Measurements from ENCODE around the gene ZFAND3. TPM values are rescaled to one million over a fixed set of nuclear protein-coding genes. Genes with fewer than 3 reads are reported as not detected.

The ZFAND3 gene
- polyA plus RNA-seq, 1 donor (not counting 4 experiments of a cell fraction or from before 2014, with no cell fraction given) = 19.6 TPM

GRCh38 chr6:37876843-37877242, 57.3 kb downstream of the ZFAND3 start:
- H4K20me1 ChIP-seq (ENCODE audit: control insufficient read depth, extremely low read depth, insufficient read depth, low read length) = peaks cover 17% of the 10 kb centered on the region

DNA sequence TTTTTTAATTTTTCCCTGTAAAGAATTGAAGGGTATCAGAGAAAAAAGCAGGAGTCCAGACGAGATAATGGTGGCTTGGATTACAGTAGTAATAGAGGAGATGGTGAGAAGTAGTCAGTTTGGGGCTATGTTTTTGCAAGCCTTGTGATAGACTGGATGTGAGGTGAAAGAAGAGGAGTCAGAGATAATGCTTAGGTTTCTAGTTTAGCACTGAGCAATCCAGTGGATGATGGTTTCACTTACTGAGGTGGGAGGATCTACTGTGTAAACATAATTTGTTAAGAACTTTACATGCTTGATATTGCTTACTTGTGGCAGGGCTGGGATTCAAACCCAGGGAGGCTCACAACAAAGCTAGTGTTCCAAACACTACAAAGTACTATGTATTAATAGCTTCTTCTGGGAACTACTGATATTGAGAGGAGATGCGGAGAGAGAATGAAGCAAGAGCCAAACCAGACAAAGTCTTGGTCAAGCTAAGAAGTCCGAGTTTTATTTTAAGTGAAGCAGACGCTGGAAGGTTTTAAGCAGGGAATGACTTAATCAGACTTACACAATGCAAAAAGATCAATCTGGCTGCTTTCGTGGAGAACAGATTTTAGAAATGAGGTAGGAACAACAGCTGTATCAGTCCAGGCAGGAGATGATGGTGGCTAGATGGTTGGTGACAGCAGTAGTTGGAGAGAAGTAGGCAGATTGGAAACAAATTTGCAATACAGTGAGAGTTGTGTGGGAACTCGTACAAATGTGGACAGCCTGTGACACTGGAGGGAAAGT, 58.0 kb downstream of the ZFAND3 start:
- no peak for FAIRE-seq
- dilution Hi-C loops (cut with MboI; ENCODE audit: extremely low pct_ligation_motif_present, low sequenced_read_pairs) = no loop called here
- H3K27me3 ChIP-seq (ENCODE audit: control insufficient read depth, extremely low read depth, insufficient read depth, low read length) = no peaks in the 10 kb centered on the region
- no peak overlapping the region for H2AFZ ChIP-seq (ENCODE audit: control insufficient read depth, low read length)
- no peaks in the 10 kb centered on the region for H3K4me1 ChIP-seq (ENCODE audit: control insufficient read depth, extremely low read depth, insufficient read depth, low read length)
- DNase-seq (ENCODE audit: low read depth, low spot score) = no peak
- no peak overlapping the region for H3K4me3 ChIP-seq (ENCODE audit: control insufficient read depth in 2 of 3, extremely low read depth in 1 of 3, insufficient read depth in 2 of 3, low read depth in 1 of 3, low read length in 3 of 3)
- no peak overlapping the region for H3K27ac ChIP-seq (ENCODE audit: control insufficient read depth, insufficient read depth, low read length)
- no peak overlapping the region for H3K9ac ChIP-seq (ENCODE audit: control insufficient read depth, extremely low read depth, insufficient read depth, low read length)
- TF ChIP-seq CTCF (optimal IDR thresholded peaks at IDR 0.05 in 1 of 3, IDR thresholded peaks at IDR 0.05 in 1 of 3, conservative IDR thresholded peaks at IDR 0.05 in 1 of 3; ENCODE audit: extremely low read depth in 1 of 3, insufficient read depth in 2 of 3, low read length in 3 of 3) (no peak), EZH2 (IDR thresholded peaks at IDR 0.05; ENCODE audit: low read length) (no peak)
- no peak overlapping the region for H3K4me2 ChIP-seq (ENCODE audit: control insufficient read depth, extremely low read depth, insufficient read depth, low read depth, low read length)
- H4K20me1 ChIP-seq (ENCODE audit: control insufficient read depth, extremely low read depth, insufficient read depth, low read length) = peaks cover 20% of the 10 kb centered on the region
- no peaks in the 10 kb centered on the region for H3K36me3 ChIP-seq (ENCODE audit: control insufficient read depth in 2 of 2, extremely low read depth in 1 of 2, insufficient read depth in 2 of 2, low read length in 2 of 2)
- H3K9me1 ChIP-seq (ENCODE audit: control insufficient read depth, extremely low read depth, insufficient read depth, low read length) = no peaks in the 10 kb centered on the region
- H3K79me2 ChIP-seq (ENCODE audit: control insufficient read depth, insufficient read depth, low read length) = peaks cover 91% of the 10 kb centered on the region
- no peaks in the 10 kb centered on the region for H3K9me3 ChIP-seq (ENCODE audit: control insufficient read depth, low read depth, low read length)

More at GRCh38 chr6:37876843-37877242, 57.3 kb downstream of the ZFAND3 start:
- H3K79me2 ChIP-seq (ENCODE audit: control insufficient read depth, insufficient read depth, low read length) = peaks cover 91% of the 10 kb centered on the region
- H3K4me2 ChIP-seq (ENCODE audit: control insufficient read depth, extremely low read depth, insufficient read depth, low read depth, low read length) = no peak overlapping the region
- H3K36me3 ChIP-seq (ENCODE audit: control insufficient read depth in 2 of 2, extremely low read depth in 1 of 2, insufficient read depth in 2 of 2, low read length in 2 of 2) = no peaks in the 10 kb centered on the region
- dilution Hi-C loops (cut with MboI; ENCODE audit: extremely low pct_ligation_motif_present, low sequenced_read_pairs) = no loop called here
- H2AFZ ChIP-seq (ENCODE audit: control insufficient read depth, low read length) = no peak overlapping the region
- H3K27me3 ChIP-seq (ENCODE audit: control insufficient read depth, extremely low read depth, insufficient read depth, low read length) = no peaks in the 10 kb centered on the region
- H3K9me1 ChIP-seq (ENCODE audit: control insufficient read depth, extremely low read depth, insufficient read depth, low read length) = peaks cover 2% of the 10 kb centered on the region
- no peak for DNase-seq (ENCODE audit: low read depth, low spot score)
- no peak for TF ChIP-seq CTCF (optimal IDR thresholded peaks at IDR 0.05 in 1 of 3, IDR thresholded peaks at IDR 0.05 in 1 of 3, conservative IDR thresholded peaks at IDR 0.05 in 1 of 3; ENCODE audit: extremely low read depth in 1 of 3, insufficient read depth in 2 of 3, low read length in 3 of 3)
- no peak for TF ChIP-seq EZH2 (IDR thresholded peaks at IDR 0.05; ENCODE audit: low read length)
- no peak overlapping the region for H3K9ac ChIP-seq (ENCODE audit: control insufficient read depth, extremely low read depth, insufficient read depth, low read length)
- no peaks in the 10 kb centered on the region for H3K4me1 ChIP-seq (ENCODE audit: control insufficient read depth, extremely low read depth, insufficient read depth, low read length)
- no peak for FAIRE-seq
- no peak overlapping the region for H3K27ac ChIP-seq (ENCODE audit: control insufficient read depth, insufficient read depth, low read length)
- no peak overlapping the region for H3K4me3 ChIP-seq (ENCODE audit: control insufficient read depth in 2 of 3, extremely low read depth in 1 of 3, insufficient read depth in 2 of 3, low read depth in 1 of 3, low read length in 3 of 3)
- H3K9me3 ChIP-seq (ENCODE audit: control insufficient read depth, low read depth, low read length) = no peaks in the 10 kb centered on the region

Measured in keratinocyte (primary cell).